ENCODE results near the gene ST8SIA6. TPM values are rescaled to one million over a fixed set of nuclear protein-coding genes. Genes with fewer than 3 reads are reported as not detected.

Gene ST8SIA6
- total RNA-seq, 4 donors from 2014 or later, result 0.45 to 5.6 (median 1.5) TPM

DNA sequence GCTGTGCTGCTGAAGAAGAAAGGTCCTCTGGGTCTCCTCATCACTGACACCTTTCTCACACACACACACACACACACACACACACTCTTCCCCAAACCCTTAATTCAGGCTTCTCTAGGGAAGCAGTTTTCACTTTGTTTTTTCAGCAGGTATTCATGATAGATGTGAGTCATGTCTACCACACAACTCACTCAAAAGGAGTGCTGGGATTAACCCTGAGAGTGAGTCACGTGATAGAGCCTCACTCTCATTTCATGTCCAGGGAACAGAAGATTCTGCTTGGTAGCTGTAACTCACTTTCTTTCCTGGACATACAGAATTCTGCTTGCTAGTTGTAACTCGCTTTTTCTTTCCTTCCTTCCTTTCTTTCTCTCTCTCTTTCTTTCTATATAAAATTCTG lies 181.0 kb downstream of the ST8SIA6 start:
- no peak overlapping the region for H3K4me3 ChIP-seq (replicated peaks in 1 of 3)
- H3K27ac ChIP-seq, result no peak overlapping the region
- TF ChIP-seq POLR2A (IDR thresholded peaks at IDR 0.05), result no peak
- no peak for TF ChIP-seq CTCF (IDR thresholded peaks at IDR 0.05)
- H3K9me3 ChIP-seq, result no peaks in the 10 kb centered on the region
- DNase-seq, result no peak
- no peaks in the 10 kb centered on the region for H3K36me3 ChIP-seq
- H3K4me1 ChIP-seq, result no peaks in the 10 kb centered on the region
- WGBS, 2 donors, result 65 to 77% methylated on average over 2 of the region's 2 CpGs
- H3K27me3 ChIP-seq, result no peaks in the 10 kb centered on the region
- intact Hi-C loops (cut with DNase I), result no loop called here

DNA sequence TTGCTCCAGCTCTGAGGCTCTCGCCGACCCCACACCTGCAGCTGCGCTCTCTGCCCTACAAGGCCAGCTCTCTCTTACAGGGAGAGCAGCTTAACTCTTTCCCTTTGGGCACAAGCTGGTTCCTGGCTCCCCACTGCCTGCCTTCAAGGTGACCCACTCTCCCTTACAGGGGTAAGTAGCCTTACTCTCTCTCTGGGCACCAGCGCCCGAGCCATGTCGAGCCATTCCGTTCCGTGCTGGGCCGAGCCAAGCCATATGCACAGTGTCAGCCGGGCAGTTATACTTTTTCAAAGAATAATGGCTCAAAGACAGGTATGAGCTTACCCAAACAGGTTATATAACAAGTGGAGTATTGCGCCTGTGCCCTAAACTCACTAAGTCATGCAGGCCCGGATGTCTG lies 181.7 kb downstream of the ST8SIA6 start:
- 92 to 94% methylated on average over 12 of the region's 12 CpGs for WGBS, 2 donors
- no peak for DNase-seq
- H3K27ac ChIP-seq, result no peak overlapping the region
- intact Hi-C loops (cut with DNase I), result no loop called here
- H3K27me3 ChIP-seq, result no peaks in the 10 kb centered on the region
- H3K9me3 ChIP-seq, result no peaks in the 10 kb centered on the region
- no peak for TF ChIP-seq CTCF (IDR thresholded peaks at IDR 0.05)
- no peak for TF ChIP-seq POLR2A (IDR thresholded peaks at IDR 0.05)
- H3K4me3 ChIP-seq (replicated peaks in 1 of 3), result no peak overlapping the region
- H3K36me3 ChIP-seq, result no peaks in the 10 kb centered on the region
- H3K4me1 ChIP-seq, result no peaks in the 10 kb centered on the region

Small RNA genes within 50 kb of the gene (small RNA-seq; reads per million reads assigned to genes)
- gene RF00019, result not detected

Other genes starting within 250 kb of the ST8SIA6 start
- gene VIM, start 226.4 kb downstream of the ST8SIA6 start, total RNA-seq, result 1,000 to 10,000 TPM; 2,201 to 4,711 (median 2,567) TPM
- gene HACD1, start 162.8 kb upstream of the ST8SIA6 start, total RNA-seq, result 10 to 100 TPM in 2 of 4 donors, 1 to 10 TPM in 2; 8.9 to 19.2 (median 13.6) TPM
- 10 to 100 TPM; 19.4 to 23.6 (median 21.8) TPM for gene STAM, start 189.6 kb upstream of the ST8SIA6 start, total RNA-seq